Esophagus muscularis mucosa (tissue), 4 donors: Measurements from ENCODE around the gene PPP1R12B. TPM values are rescaled to one million over a fixed set of nuclear protein-coding genes. Genes with fewer than 3 reads are reported as not detected.
"Not testable (repeated sequence)": the region's sequence is repeated elsewhere in the genome, so short reads cannot be mapped to it uniquely, and the experiment has no call there.

ENCODE experiments used
- DNase-seq: peaks from one replicate; pipeline ENCODE4 v3.0.0-alpha.2; 2017; ENCODE audit errors: extremely low spot score
- H3K27ac ChIP-seq, 4 donors: fragments of 200-600 bp; sonication (generic); replicated peaks in 1 of 4; 1 replicate in 3 of 4; 2 replicates in 1 of 4; pipeline ENCODE4 v1.5.1; 2016 to 2019; ENCODE audit warnings: mild to moderate bottlenecking in 1 of 4
- H3K27me3 ChIP-seq, 4 donors: fragments of 200-600 bp; sonication (generic); one replicate each; pipeline versions ENCODE4 v1.5.1 to v1.6.0; 2016 to 2019
- H3K36me3 ChIP-seq, 4 donors: fragments of 200-600 bp; sonication (generic); one replicate each; pipeline ENCODE4 v1.5.1; 2016 to 2019
- H3K4me1 ChIP-seq, 4 donors: fragments of 200-600 bp; sonication (generic); one replicate each; pipeline ENCODE4 v1.5.1; 2016 to 2019
- H3K4me3 ChIP-seq, 4 donors: fragments of 200-600 bp; sonication (generic); 1 replicate in 2 of 4; 2 replicates in 2 of 4; pipeline ENCODE4 v1.5.1; 2016 to 2019; ENCODE audit warnings: mild to moderate bottlenecking in 4 of 4, moderate library complexity in 1 of 4
- H3K9me3 ChIP-seq, 4 donors: fragments of 200-600 bp; sonication (generic); 1 replicate in 3 of 4; 2 replicates in 1 of 4; pipeline ENCODE4 v1.5.1; 2016 to 2019
- EP300 ChIP-seq: sonication (generic); formaldehyde crosslinking; IDR thresholded peaks from one replicate; pipeline ENCODE4 v1.6.1; 2017; ENCODE audit warnings: antibody characterized with exemption
- POLR2A ChIP-seq: fragments of 450-650 bp; IDR thresholded peaks from one replicate; pipeline ENCODE4 v1.6.1; 2017; ENCODE audit warnings: antibody characterized with exemption, moderate library complexity, mild to moderate bottlenecking, low read depth
- POLR2AphosphoS5 ChIP-seq, 2 donors: sonication (generic); formaldehyde crosslinking; IDR thresholded peaks; one replicate each; pipeline ENCODE4 v1.6.1; 2017; ENCODE audit warnings: antibody characterized with exemption in 2 of 2
- WGBS: methylation state at CpG from one replicate; pipeline ENCODE4 v1.1.5; 2018; 5-methylcytosine and 5-hydroxymethylcytosine counted together
- intact Hi-C: fragments of 100-400 bp; cut with DNase I; formaldehyde crosslinking; loops from one replicate; pipeline ENCODE4 v1.15.1; 2023
- total RNA-seq, 4 donors: library from RNA; depleted of rRNA; stranded (reverse); fragments of >200 nt; gene quantifications; one replicate each; pipeline versions ENCODE4 v1.1.0 to v1.2.1, GENCODE V29; 2016
- TF ChIP-seq, protein P1 (sequence below), 3 experiments: fragments of 200-600 bp in 2 of 3; fragments of 450-650 bp in 1 of 3; sonication (generic) in 2 of 3; IDR thresholded peaks; one replicate each; pipeline ENCODE4 v1.5.1; 2017 to 2019; ENCODE audit warnings: antibody characterized with exemption in 3 of 3, mild to moderate bottlenecking in 2 of 3, moderate library complexity in 1 of 3

PPP1R12B gene
- total RNA-seq, 4 donors from 2014 or later = 692 to 1,262 (median 949) TPM

- Histone ChIP-seq H3K27ac (peak overlapping the region; percentile 11 to 49 (median 15)), H3K4me1 (peaks cover 30 to 50% (median 40%) of the 10 kb centered on the region in 4 donors)
- H3K9me3 ChIP-seq, H3K4me3 ChIP-seq, DNase-seq, intact Hi-C loops, H3K27me3 ChIP-seq, H3K36me3 ChIP-seq: not testable (repeated sequence)
- WGBS = 66% methylated on average over 11 of the region's 11 CpGs
- TF ChIP-seq, protein P1, sequence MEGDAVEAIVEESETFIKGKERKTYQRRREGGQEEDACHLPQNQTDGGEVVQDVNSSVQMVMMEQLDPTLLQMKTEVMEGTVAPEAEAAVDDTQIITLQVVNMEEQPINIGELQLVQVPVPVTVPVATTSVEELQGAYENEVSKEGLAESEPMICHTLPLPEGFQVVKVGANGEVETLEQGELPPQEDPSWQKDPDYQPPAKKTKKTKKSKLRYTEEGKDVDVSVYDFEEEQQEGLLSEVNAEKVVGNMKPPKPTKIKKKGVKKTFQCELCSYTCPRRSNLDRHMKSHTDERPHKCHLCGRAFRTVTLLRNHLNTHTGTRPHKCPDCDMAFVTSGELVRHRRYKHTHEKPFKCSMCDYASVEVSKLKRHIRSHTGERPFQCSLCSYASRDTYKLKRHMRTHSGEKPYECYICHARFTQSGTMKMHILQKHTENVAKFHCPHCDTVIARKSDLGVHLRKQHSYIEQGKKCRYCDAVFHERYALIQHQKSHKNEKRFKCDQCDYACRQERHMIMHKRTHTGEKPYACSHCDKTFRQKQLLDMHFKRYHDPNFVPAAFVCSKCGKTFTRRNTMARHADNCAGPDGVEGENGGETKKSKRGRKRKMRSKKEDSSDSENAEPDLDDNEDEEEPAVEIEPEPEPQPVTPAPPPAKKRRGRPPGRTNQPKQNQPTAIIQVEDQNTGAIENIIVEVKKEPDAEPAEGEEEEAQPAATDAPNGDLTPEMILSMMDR (IDR thresholded peaks at IDR 0.05) = peak in 2 of 3 experiments; percentile 24 to 30
These were observed 266.1 kb downstream of the PPP1R12B start for GRCh38 chr1:202614363-202615207.

- intact Hi-C loops, H3K9me3 ChIP-seq, H3K27me3 ChIP-seq, DNase-seq, H3K4me3 ChIP-seq, H3K36me3 ChIP-seq: not testable (repeated sequence)
- Histone ChIP-seq H3K4me1 (peaks cover 30 to 53% (median 41%) of the 10 kb centered on the region in 4 donors), H3K27ac (peak overlapping the region; percentile 13 to 49 (median 31))
- WGBS = 57% methylated on average over 1 of the region's 1 CpG
These were observed 266.7 kb downstream of the PPP1R12B start for GRCh38 chr1:202615208-202615500.

- intact Hi-C loops = no loop called here
- WGBS = 45% methylated on average over 11 of the region's 11 CpGs
- Histone ChIP-seq H3K4me1 (peaks cover 30 to 53% (median 41%) of the 10 kb centered on the region in 4 donors), H3K36me3 (no peaks in the 10 kb centered on the region), H3K27me3 (no peaks in the 10 kb centered on the region), H3K27ac (peak overlapping the region; percentile 13 to 49 (median 31)), H3K9me3 (no peaks in the 10 kb centered on the region), H3K4me3 (no peak overlapping the region)
- DNase-seq = no peak
- no peak for TF ChIP-seq POLR2AphosphoS5 (IDR thresholded peaks at IDR 0.05)
- TF ChIP-seq, protein P1 (IDR thresholded peaks at IDR 0.05) = no peak
- TF ChIP-seq EP300 = no peak
- TF ChIP-seq POLR2A = no peak
These were observed 267.2 kb downstream of the PPP1R12B start for GRCh38 chr1:202615501-202616354.

- no peak for TF ChIP-seq EP300
- intact Hi-C loops = no loop called here
- H3K27ac ChIP-seq = no peak overlapping the region
These were observed 267.9 kb downstream of the PPP1R12B start for GRCh38 chr1:202616355-202616915.

DNA sequence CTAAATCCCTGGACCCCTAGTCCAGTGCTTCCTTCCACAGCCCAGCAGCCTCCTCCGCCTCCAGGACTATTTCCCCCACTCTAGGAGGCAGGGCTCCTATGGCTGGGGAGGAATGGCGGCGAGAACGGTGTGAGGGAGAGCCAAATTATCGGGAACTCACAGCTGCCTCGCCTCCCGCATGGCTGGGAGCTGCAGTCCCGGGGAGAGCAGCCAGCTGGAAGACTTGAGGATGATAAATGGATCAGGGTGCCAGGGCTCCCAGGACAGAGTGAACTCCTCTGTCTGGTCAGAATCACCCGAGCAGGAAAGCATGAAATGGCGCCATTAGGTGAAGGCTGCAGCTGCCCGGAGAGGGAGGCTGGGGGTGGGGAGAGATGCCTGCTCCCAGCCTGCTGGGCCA, 270.5 kb downstream of the PPP1R12B start:
- H3K27me3 ChIP-seq, H3K9me3 ChIP-seq, intact Hi-C loops, H3K36me3 ChIP-seq, DNase-seq: not testable (repeated sequence)
- Histone ChIP-seq H3K4me3 (peak overlapping the region in 1 of 4 donors; percentile 2), H3K4me1 (peaks cover 39 to 65% (median 54%) of the 10 kb centered on the region in 4 donors), H3K27ac (peak overlapping the region; percentile 17 to 62 (median 38))
- 16% methylated on average over 11 of the region's 11 CpGs for WGBS

More at GRCh38 chr1:202616355-202616915, 267.9 kb downstream of the PPP1R12B start:
- Histone ChIP-seq H3K9me3 (no peaks in the 10 kb centered on the region), H3K27me3 (no peaks in the 10 kb centered on the region), H3K4me1 (peaks cover 30 to 53% (median 41%) of the 10 kb centered on the region in 4 donors), H3K36me3 (no peaks in the 10 kb centered on the region), H3K4me3 (no peak overlapping the region)
- no peak for DNase-seq
- WGBS = 83% methylated on average over 13 of the region's 13 CpGs

DNA sequence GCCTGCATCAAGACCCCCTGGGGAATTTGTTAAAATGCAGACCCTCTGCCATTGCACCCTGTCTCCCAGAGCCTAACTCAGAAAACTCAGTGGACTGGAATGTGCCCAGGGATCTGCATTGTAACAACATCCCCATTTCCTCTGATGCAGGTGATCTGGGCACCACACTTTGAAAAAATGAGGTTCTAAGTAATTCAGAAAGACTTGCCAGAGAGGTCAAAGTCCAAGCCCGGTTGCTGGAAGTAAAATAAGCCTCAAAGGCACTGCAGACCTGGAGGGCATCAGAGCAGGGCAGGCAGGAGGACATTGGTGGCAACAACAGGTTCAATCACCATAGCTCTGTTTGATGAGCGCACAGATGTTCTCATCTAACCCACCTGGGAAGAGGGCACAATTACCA, 271.0 kb downstream of the PPP1R12B start:
- no peak for DNase-seq
- Histone ChIP-seq H3K9me3 (no peaks in the 10 kb centered on the region), H3K4me1 (peaks cover 35 to 60% (median 51%) of the 10 kb centered on the region in 4 donors), H3K36me3 (no peaks in the 10 kb centered on the region), H3K27ac (peak overlapping the region in 3 of 4 donors; percentile 31 to 62 (median 45)), H3K27me3 (no peaks in the 10 kb centered on the region), H3K4me3 (no peak overlapping the region)
- TF ChIP-seq POLR2A (no peak), POLR2AphosphoS5 (IDR thresholded peaks at IDR 0.05) (no peak), EP300 (no peak)
- TF ChIP-seq, protein P1 (IDR thresholded peaks at IDR 0.05) = no peak
- WGBS = 81% methylated on average over 2 of the region's 2 CpGs
- intact Hi-C loops = no loop called here

GRCh38 chr1:202620036-202620435, 271.5 kb downstream of the PPP1R12B start:
- DNase-seq, H3K27ac ChIP-seq, H3K9me3 ChIP-seq, H3K36me3 ChIP-seq, H3K4me3 ChIP-seq, H3K27me3 ChIP-seq: not testable (repeated sequence)
- no CpG with 5 or more reads among the region's 2 CpGs for WGBS
- H3K4me1 ChIP-seq = peaks cover 30 to 54% (median 48%) of the 10 kb centered on the region in 4 donors
- intact Hi-C loops = loop anchor here (10.0 kb wide), 1 partner anchor 275 kb away; the partner anchor contains the start of genes PPP1R12B and UBE2T
